NCI-H2081 treated with DMSO at 0.1 percent for 48 hours (cell line): ENCODE data around the gene BANF1.

Experiments
- DNase-seq: peaks from one replicate; lab custom pipeline; 2025; lab: John Stamatoyannopoulos, UW

Gene BANF1

GRCh38 chr11:66039765-66040164 is 37.5 kb downstream of the BANF1 start:
- DNase-seq: no peak

- no peak for DNase-seq
These were observed 40.1 kb downstream of the BANF1 start for GRCh38 chr11:66042227-66042995.

GRCh38 chr11:66042996-66043906 is 40.9 kb downstream of the BANF1 start:
- no peak for DNase-seq

GRCh38 chr11:66044757-66045156 is 42.5 kb downstream of the BANF1 start:
- DNase-seq: no peak

- no peak for DNase-seq
These were observed 42.9 kb downstream of the BANF1 start for GRCh38 chr11:66045177-66045639.

GRCh38 chr11:66046901-66047300 is 44.6 kb downstream of the BANF1 start:
- no peak for DNase-seq

GRCh38 chr11:66047541-66048365 is 45.5 kb downstream of the BANF1 start:
- no peak for DNase-seq

GRCh38 chr11:66048547-66049323 is 46.4 kb downstream of the BANF1 start, which contains the start of gene GAL3ST3:
Gene GAL3ST3, minus strand, starts transcription at chr11:66049161. Its CDS starts 3,746 bp downstream, at chr11:66045415.
- no peak for DNase-seq

GRCh38 chr11:66050581-66051231 is 48.4 kb downstream of the BANF1 start:
- DNase-seq: no peak

GRCh38 chr11:66051371-66051765 is 49.1 kb downstream of the BANF1 start:
- no peak for DNase-seq

GRCh38 chr11:66051766-66052663 is 49.7 kb downstream of the BANF1 start, which contains the start of gene SF3B2:
Gene SF3B2, plus strand, starts transcription at chr11:66052364. Its CDS starts 21 bp downstream, at chr11:66052385.
- DNase-seq: peak; percentile 95

- DNase-seq: no peak
These were observed 50.3 kb downstream of the BANF1 start for GRCh38 chr11:66052664-66052982.
